ENCODE measurements around the gene ATG16L2. TPM values are rescaled to one million over a fixed set of nuclear protein-coding genes. Genes with fewer than 3 reads are reported as not detected.

ATG16L2 gene
- total and polyA plus RNA-seq, 2 donors (not counting 1 experiment from before 2014, with no cell fraction given) = 3.3 to 8.8 TPM

DNA sequence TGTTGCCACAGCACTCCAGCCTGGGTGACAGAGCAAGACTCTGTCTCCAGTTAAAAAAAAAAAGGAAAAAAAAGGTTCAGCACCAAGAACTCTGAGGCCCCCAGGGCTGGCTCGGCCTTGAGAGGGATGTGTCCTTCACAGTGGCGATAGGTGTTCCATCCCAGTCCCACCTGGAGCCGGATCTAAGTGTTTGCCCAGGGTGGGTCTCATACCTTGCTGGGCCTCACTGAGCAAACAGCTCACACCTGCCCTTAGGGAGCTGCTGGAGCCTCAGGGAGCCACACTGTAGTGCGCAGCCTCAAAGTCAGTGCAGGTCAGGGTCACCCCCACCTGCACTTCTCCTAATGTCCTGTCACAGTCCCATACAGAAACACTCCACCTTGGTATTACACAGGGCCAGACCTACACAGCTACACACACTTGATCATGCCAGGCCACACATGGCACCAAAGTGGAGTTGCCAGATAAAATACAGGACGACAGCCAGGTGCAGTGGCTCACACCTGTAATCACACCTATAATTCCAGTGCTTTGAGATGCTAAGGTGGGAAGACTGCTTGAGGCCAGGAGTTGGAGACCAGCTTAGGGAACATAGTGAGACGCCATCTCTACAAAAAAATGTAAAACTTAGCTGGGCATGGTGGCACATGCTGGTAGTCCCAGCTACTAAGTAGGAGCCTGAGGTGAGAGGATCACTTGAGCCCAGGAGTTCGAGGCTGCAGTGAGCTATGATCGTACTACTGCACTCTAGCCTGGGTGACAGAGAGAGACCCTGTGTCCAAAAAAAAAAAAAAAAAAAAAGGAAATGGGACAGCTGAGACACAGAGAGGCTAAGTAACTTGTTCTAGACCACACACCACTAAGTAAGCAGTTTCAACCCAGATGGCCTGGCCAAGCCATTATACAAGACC is 27.7 kb upstream of the ATG16L2 start:
- DNase-seq (ENCODE audit: low read depth in 2 of 2) = no peak

DNA sequence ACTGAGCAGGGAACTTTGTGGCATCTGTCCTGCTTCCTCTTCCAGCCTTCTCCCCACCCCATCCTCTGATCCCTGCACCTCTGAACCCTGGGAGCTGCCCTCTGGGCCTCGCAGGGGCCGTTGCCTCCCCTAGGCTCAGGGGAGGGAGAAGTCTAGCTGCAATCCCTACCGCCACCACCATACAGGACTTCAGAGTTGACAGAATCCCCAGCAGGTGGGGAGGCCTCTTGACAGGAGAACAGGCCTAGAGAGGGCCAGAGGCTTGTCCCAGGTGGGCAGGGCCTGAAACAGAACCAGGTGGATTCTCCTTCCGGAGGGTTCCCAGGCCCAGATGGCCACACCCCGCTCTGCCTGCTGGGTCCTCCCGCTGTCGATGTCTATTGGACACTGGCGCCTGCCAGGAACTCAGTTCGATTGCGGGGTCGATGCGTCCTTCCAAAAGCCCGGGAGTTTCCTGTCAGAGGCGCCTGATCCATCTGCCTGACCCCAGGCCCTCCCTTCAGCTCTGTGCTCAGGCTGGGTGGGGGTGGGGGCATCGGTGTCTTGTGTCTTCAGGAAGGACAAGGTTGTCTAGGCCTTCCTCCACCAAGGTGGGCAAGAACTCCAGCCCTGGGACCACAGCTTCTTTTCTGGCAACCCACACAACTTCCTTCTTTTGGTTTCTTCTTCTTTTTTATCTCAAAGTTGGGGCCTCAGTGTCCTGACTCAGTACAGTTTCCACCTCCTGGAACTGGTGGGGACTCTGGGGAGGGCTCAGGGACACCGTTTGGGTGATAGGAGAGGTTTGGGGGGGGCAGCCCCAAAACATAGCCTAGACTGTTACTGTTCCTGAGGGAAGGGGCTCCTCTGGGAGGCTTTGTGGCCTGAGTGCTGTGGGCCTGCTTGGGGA is 26.8 kb upstream of the ATG16L2 start:
- Histone ChIP-seq H3K27me3 (ENCODE audit: control insufficient read depth, insufficient read depth, low read length) (no peaks in the 10 kb centered on the region), H3K27ac (ENCODE audit: insufficient read depth, low read length) (no peak overlapping the region), H3K9ac (ENCODE audit: insufficient read depth, low read length) (no peak overlapping the region), H3K4me1 (ENCODE audit: control insufficient read depth, extremely low read depth, insufficient read depth, low read length) (peaks cover 5% of the 10 kb centered on the region), H3K4me2 (ENCODE audit: extremely low read depth, insufficient read depth, low read length) (no peak overlapping the region), H3K36me3 (ENCODE audit: control insufficient read depth, insufficient read depth, low read length) (no peaks in the 10 kb centered on the region), H3K4me3 (replicated peaks in 1 of 4; ENCODE audit: control extremely low read depth in 1 of 4, insufficient read depth in 1 of 4, low read depth in 3 of 4, low read length in 4 of 4) (no peak overlapping the region), H2AFZ (ENCODE audit: low read length) (no peak overlapping the region), H4K20me1 (ENCODE audit: control insufficient read depth, extremely low read depth, insufficient read depth, low read length) (no peaks in the 10 kb centered on the region), H3K9me3 (ENCODE audit: control insufficient read depth, insufficient read depth, low read depth, low read length) (no peaks in the 10 kb centered on the region), H3K79me2 (ENCODE audit: control insufficient read depth, insufficient read depth, low read length) (no peaks in the 10 kb centered on the region)
- no peak for TF ChIP-seq EZH2 (IDR thresholded peaks at IDR 0.05; ENCODE audit: low read length, missing control alignments)
- TF ChIP-seq, protein P1, sequence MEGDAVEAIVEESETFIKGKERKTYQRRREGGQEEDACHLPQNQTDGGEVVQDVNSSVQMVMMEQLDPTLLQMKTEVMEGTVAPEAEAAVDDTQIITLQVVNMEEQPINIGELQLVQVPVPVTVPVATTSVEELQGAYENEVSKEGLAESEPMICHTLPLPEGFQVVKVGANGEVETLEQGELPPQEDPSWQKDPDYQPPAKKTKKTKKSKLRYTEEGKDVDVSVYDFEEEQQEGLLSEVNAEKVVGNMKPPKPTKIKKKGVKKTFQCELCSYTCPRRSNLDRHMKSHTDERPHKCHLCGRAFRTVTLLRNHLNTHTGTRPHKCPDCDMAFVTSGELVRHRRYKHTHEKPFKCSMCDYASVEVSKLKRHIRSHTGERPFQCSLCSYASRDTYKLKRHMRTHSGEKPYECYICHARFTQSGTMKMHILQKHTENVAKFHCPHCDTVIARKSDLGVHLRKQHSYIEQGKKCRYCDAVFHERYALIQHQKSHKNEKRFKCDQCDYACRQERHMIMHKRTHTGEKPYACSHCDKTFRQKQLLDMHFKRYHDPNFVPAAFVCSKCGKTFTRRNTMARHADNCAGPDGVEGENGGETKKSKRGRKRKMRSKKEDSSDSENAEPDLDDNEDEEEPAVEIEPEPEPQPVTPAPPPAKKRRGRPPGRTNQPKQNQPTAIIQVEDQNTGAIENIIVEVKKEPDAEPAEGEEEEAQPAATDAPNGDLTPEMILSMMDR (conservative IDR thresholded peaks at IDR 0.05 in 1 of 2, IDR thresholded peaks at IDR 0.05 in 1 of 2; ENCODE audit: low read depth in 1 of 2, low read length in 2 of 2) = no peak
- DNase-seq (ENCODE audit: low read depth in 2 of 2) = no peak

More for the DNA sequence above, 27.7 kb upstream of the ATG16L2 start:
- Histone ChIP-seq H3K4me1 (ENCODE audit: control insufficient read depth, extremely low read depth, insufficient read depth, low read length) (peaks cover 5% of the 10 kb centered on the region), H3K36me3 (ENCODE audit: control insufficient read depth, insufficient read depth, low read length) (no peaks in the 10 kb centered on the region), H3K79me2 (ENCODE audit: control insufficient read depth, insufficient read depth, low read length) (no peaks in the 10 kb centered on the region), H3K4me2 (ENCODE audit: extremely low read depth, insufficient read depth, low read length) (no peak overlapping the region), H3K4me3 (replicated peaks in 1 of 4; ENCODE audit: control extremely low read depth in 1 of 4, insufficient read depth in 1 of 4, low read depth in 3 of 4, low read length in 4 of 4) (no peak overlapping the region), H3K9me3 (ENCODE audit: control insufficient read depth, insufficient read depth, low read depth, low read length) (no peaks in the 10 kb centered on the region), H2AFZ (ENCODE audit: low read length) (no peak overlapping the region), H3K9ac (ENCODE audit: insufficient read depth, low read length) (no peak overlapping the region), H3K27me3 (ENCODE audit: control insufficient read depth, insufficient read depth, low read length) (no peaks in the 10 kb centered on the region), H4K20me1 (ENCODE audit: control insufficient read depth, extremely low read depth, insufficient read depth, low read length) (no peaks in the 10 kb centered on the region), H3K27ac (ENCODE audit: insufficient read depth, low read length) (no peak overlapping the region)
- TF ChIP-seq EZH2 (IDR thresholded peaks at IDR 0.05; ENCODE audit: low read length, missing control alignments) = no peak
- TF ChIP-seq, protein P1 (conservative IDR thresholded peaks at IDR 0.05 in 1 of 2, IDR thresholded peaks at IDR 0.05 in 1 of 2; ENCODE audit: low read depth in 1 of 2, low read length in 2 of 2) = no peak

DNA sequence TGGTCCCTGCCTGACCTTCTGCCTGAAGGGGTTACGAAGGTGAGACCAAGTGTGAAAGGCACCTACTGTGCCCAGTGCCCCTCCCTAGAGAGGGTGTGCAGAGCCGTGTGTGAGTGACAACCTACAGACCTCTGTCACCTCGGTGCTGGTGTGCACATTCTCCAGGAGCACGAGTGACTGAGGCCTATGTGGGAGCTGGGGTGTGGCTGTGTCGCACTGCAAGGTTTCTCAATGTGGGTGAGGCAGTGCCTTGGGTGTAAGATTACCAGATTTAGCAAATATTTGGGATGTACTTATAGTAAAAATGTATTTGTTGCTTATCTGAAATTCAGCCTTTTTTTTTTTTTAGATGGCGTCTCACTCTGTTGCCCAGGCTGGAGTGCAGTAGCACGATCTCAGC is 26.0 kb upstream of the ATG16L2 start:
- TF ChIP-seq, protein P1 (conservative IDR thresholded peaks at IDR 0.05 in 1 of 2, IDR thresholded peaks at IDR 0.05 in 1 of 2; ENCODE audit: low read depth in 1 of 2, low read length in 2 of 2) = no peak
- no peak for TF ChIP-seq EZH2 (IDR thresholded peaks at IDR 0.05; ENCODE audit: low read length, missing control alignments)
- H4K20me1 ChIP-seq (ENCODE audit: control insufficient read depth, extremely low read depth, insufficient read depth, low read length) = no peaks in the 10 kb centered on the region
- H3K4me3 ChIP-seq (replicated peaks in 1 of 4; ENCODE audit: control extremely low read depth in 1 of 4, insufficient read depth in 1 of 4, low read depth in 3 of 4, low read length in 4 of 4) = no peak overlapping the region
- no peak for DNase-seq (ENCODE audit: low read depth in 2 of 2)
- H3K36me3 ChIP-seq (ENCODE audit: control insufficient read depth, insufficient read depth, low read length) = no peaks in the 10 kb centered on the region
- H2AFZ ChIP-seq (ENCODE audit: low read length) = no peak overlapping the region
- H3K9ac ChIP-seq (ENCODE audit: insufficient read depth, low read length) = no peak overlapping the region
- no peaks in the 10 kb centered on the region for H3K79me2 ChIP-seq (ENCODE audit: control insufficient read depth, insufficient read depth, low read length)
- H3K4me1 ChIP-seq (ENCODE audit: control insufficient read depth, extremely low read depth, insufficient read depth, low read length) = peaks cover 8% of the 10 kb centered on the region
- H3K27ac ChIP-seq (ENCODE audit: insufficient read depth, low read length) = no peak overlapping the region
- H3K27me3 ChIP-seq (ENCODE audit: control insufficient read depth, insufficient read depth, low read length) = no peaks in the 10 kb centered on the region
- no peaks in the 10 kb centered on the region for H3K9me3 ChIP-seq (ENCODE audit: control insufficient read depth, insufficient read depth, low read depth, low read length)
- no peak overlapping the region for H3K4me2 ChIP-seq (ENCODE audit: extremely low read depth, insufficient read depth, low read length)

All from fibroblast of lung (primary cell).